B cell (primary cell): Measurements from ENCODE around the gene GEMIN2.

ENCODE experiments used
- EZH2 ChIP-seq: IDR thresholded peaks from 2 replicates; pipeline ENCODE4 v1.6.1; 2012; ENCODE audit warnings: borderline replicate concordance, low read depth, mild to moderate bottlenecking, moderate library complexity, low read length; ENCODE audit not compliant: insufficient read depth, poor library complexity, severe bottlenecking
- TF ChIP-seq, protein P1 (sequence below): fragments of 200-600 bp; IDR thresholded peaks from one replicate; pipeline ENCODE4 v1.8.0; 2022; ENCODE audit warnings: antibody characterized with exemption, mild to moderate bottlenecking

GRCh38 chr14:39176263-39177167, 62.4 kb downstream of the GEMIN2 start:
- no peak for TF ChIP-seq EZH2
- TF ChIP-seq, protein P1, sequence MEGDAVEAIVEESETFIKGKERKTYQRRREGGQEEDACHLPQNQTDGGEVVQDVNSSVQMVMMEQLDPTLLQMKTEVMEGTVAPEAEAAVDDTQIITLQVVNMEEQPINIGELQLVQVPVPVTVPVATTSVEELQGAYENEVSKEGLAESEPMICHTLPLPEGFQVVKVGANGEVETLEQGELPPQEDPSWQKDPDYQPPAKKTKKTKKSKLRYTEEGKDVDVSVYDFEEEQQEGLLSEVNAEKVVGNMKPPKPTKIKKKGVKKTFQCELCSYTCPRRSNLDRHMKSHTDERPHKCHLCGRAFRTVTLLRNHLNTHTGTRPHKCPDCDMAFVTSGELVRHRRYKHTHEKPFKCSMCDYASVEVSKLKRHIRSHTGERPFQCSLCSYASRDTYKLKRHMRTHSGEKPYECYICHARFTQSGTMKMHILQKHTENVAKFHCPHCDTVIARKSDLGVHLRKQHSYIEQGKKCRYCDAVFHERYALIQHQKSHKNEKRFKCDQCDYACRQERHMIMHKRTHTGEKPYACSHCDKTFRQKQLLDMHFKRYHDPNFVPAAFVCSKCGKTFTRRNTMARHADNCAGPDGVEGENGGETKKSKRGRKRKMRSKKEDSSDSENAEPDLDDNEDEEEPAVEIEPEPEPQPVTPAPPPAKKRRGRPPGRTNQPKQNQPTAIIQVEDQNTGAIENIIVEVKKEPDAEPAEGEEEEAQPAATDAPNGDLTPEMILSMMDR: no peak
